ENCODE results near the gene VWA3B.
"Not testable (repeated sequence)": the region's sequence is repeated elsewhere in the genome, so short reads cannot be mapped to it uniquely, and the experiment has no call there.

Gene VWA3B

GRCh38 chr2:98084151-98084868 is 2.7 kb upstream of the VWA3B start:
- Histone ChIP-seq H3K27ac (no peak overlapping the region), H3K4me3 (no peak overlapping the region)

- H3K27ac ChIP-seq: no peak overlapping the region
These were observed 2.1 kb upstream of the VWA3B start for GRCh38 chr2:98084869-98085238.

GRCh38 chr2:98085649-98086048 is 1.3 kb upstream of the VWA3B start:
- Histone ChIP-seq H3K27ac (no peak overlapping the region), H3K4me3 (no peak overlapping the region)

More at GRCh38 chr2:98084869-98085238, 2.1 kb upstream of the VWA3B start:
- no peak overlapping the region for H3K4me3 ChIP-seq

GRCh38 chr2:98087447-98088020 is 567 bp downstream of the VWA3B start:
- no peak overlapping the region for H3K27ac ChIP-seq
- peak overlapping the region; percentile 18 to 47 (median 34) for H3K4me3 ChIP-seq

- Histone ChIP-seq H3K27ac (no peak overlapping the region), H3K4me3 (no peak overlapping the region)
These were observed 1.3 kb downstream of the VWA3B start for GRCh38 chr2:98088261-98088660.

GRCh38 chr2:98089941-98090340 is 3.0 kb downstream of the VWA3B start:
- Histone ChIP-seq H3K27ac (no peak overlapping the region), H3K4me3 (no peak overlapping the region)

- H3K27ac ChIP-seq: no peak overlapping the region
- no peak overlapping the region for H3K4me3 ChIP-seq
These were observed 4.0 kb downstream of the VWA3B start for GRCh38 chr2:98090951-98091350.

- H3K4me3 ChIP-seq: no peak overlapping the region
These were observed 4.8 kb downstream of the VWA3B start for GRCh38 chr2:98091738-98092137.

GRCh38 chr2:98093146-98093545 is 6.2 kb downstream of the VWA3B start:
- no peak overlapping the region for H3K4me3 ChIP-seq

More at GRCh38 chr2:98091738-98092137, 4.8 kb downstream of the VWA3B start:
- H3K27ac ChIP-seq: no peak overlapping the region

GRCh38 chr2:98093611-98094010 is 6.6 kb downstream of the VWA3B start:
- H3K27ac ChIP-seq: no peak overlapping the region
- H3K4me3 ChIP-seq: no peak overlapping the region

More at GRCh38 chr2:98093146-98093545, 6.2 kb downstream of the VWA3B start:
- H3K27ac ChIP-seq: no peak overlapping the region

- H3K4me3 ChIP-seq: no peak overlapping the region
- H3K27ac ChIP-seq: no peak overlapping the region
These were observed 13.2 kb downstream of the VWA3B start for GRCh38 chr2:98099939-98100743.

- not testable (repeated sequence) for H3K27ac ChIP-seq
These were observed 15.3 kb downstream of the VWA3B start for GRCh38 chr2:98102315-98102714.

GRCh38 chr2:98102878-98103277 is 15.9 kb downstream of the VWA3B start:
- no peak overlapping the region for H3K27ac ChIP-seq
- no peak overlapping the region for H3K4me3 ChIP-seq

More at GRCh38 chr2:98102315-98102714, 15.3 kb downstream of the VWA3B start:
- H3K4me3 ChIP-seq: not testable (repeated sequence)

GRCh38 chr2:98108110-98108509 is 21.1 kb downstream of the VWA3B start:
- Histone ChIP-seq H3K27ac (no peak overlapping the region), H3K4me3 (no peak overlapping the region)

- Histone ChIP-seq H3K4me3 (no peak overlapping the region), H3K27ac (no peak overlapping the region)
These were observed 23.8 kb downstream of the VWA3B start for GRCh38 chr2:98110741-98111140.

GRCh38 chr2:98114643-98115330 is 27.8 kb downstream of the VWA3B start:
- H3K4me3 ChIP-seq: no peak overlapping the region
- H3K27ac ChIP-seq: no peak overlapping the region

GRCh38 chr2:98118161-98118560 is 31.2 kb downstream of the VWA3B start:
- H3K4me3 ChIP-seq: no peak overlapping the region
- no peak overlapping the region for H3K27ac ChIP-seq

- Histone ChIP-seq H3K27ac (no peak overlapping the region), H3K4me3 (no peak overlapping the region)
These were observed 31.9 kb downstream of the VWA3B start for GRCh38 chr2:98118852-98119251.

GRCh38 chr2:98121149-98121548 is 34.2 kb downstream of the VWA3B start:
- H3K4me3 ChIP-seq: no peak overlapping the region
- no peak overlapping the region for H3K27ac ChIP-seq

GRCh38 chr2:98122524-98122923 is 35.6 kb downstream of the VWA3B start:
- no peak overlapping the region for H3K4me3 ChIP-seq
- no peak overlapping the region for H3K27ac ChIP-seq

Measured in skin epidermis (tissue), 12 donors.